ENCODE data around the gene GRK1. TPM values are rescaled to one million over a fixed set of nuclear protein-coding genes. Genes with fewer than 3 reads are reported as not detected.
"Not testable (repeated sequence)": the region's sequence is repeated elsewhere in the genome, so short reads cannot be mapped to it uniquely, and the experiment has no call there.

Gene GRK1
- total RNA-seq, 1 experiment from 2014 or later: not detected

DNA sequence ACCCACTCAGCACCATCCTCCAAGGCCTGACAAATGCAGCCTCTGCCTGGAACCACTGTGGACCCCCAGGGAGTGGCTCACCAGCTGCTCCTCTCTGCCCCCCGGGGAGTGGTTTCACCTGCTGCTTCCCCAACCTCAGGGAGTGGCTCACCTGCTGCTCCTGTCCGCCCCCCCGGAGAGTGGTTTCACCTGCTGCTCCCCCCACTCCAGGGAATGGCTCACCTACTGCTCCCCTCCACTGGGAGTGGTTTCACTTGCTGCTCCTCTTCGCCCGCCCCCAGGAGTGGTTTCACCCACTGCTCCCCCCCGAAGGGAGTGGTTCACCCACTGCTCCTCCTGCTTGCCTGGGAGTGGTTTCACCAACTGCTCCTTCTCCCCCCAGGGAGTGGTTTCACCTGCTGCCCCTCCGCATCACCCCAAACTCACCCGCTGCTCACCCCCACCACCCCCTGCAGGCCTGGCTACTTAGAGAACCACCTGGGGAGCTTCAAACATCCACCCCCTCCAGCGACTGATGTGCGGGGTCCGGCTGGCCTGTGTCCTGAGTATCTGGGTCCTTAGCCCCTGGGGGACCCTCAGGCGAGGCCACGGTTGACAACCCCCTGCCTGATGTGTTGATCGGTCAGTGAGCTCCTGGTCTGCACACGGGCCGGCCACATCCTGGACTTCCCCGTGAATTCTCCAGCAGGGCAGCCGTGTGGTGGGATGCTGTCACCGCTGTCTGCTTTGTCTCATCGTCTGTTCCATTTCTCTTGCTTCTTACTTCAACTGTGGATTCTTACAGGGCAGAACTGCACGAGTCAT is 77.4 kb downstream of the GRK1 start:
- ChIA-PET POLR2A (ENCODE audit: unreplicated experiment) (no interaction called here), CTCF (no interaction called here)
- no peaks in the 10 kb centered on the region for H3K36me3 ChIP-seq (ENCODE audit: low read depth)
- no peaks in the 10 kb centered on the region for H3K79me2 ChIP-seq (ENCODE audit: low read depth)
- peaks cover 35% of the 10 kb centered on the region for H3K27me3 ChIP-seq (ENCODE audit: insufficient read depth, low read depth)
- H3K4me2 ChIP-seq: no peak overlapping the region
- no peak overlapping the region for H3K27ac ChIP-seq
- H2AFZ ChIP-seq: no peak overlapping the region
- no peaks in the 10 kb centered on the region for H4K20me1 ChIP-seq (ENCODE audit: insufficient read depth)
- H3F3A ChIP-seq (ENCODE audit: insufficient read depth, low read depth): peaks cover 17% of the 10 kb centered on the region
- no TSS peak for BruUV-seq (replicated peaks)
- TF ChIP-seq CTCF (conservative IDR thresholded peaks at IDR 0.05): no peak
- TF ChIP-seq EZH2 (IDR thresholded peaks at IDR 0.05; ENCODE audit: low read depth): no peak
- H3K4me1 ChIP-seq (replicated peaks; ENCODE audit: insufficient read depth): peaks cover 16% of the 10 kb centered on the region
- no peaks in the 10 kb centered on the region for H3K9me2 ChIP-seq (ENCODE audit: insufficient read depth)
- intact Hi-C loops (cut with micrococcal nuclease; ENCODE audit: unreplicated experiment): no loop called here
- no peak for DNase-seq
- H3K9me3 ChIP-seq (ENCODE audit: insufficient read depth, low read depth): no peaks in the 10 kb centered on the region
- no peak overlapping the region for H3K4me3 ChIP-seq

GRCh38 chr13:113745059-113745458 is 78.0 kb downstream of the GRK1 start:
- no peaks in the 10 kb centered on the region for H3K36me3 ChIP-seq (ENCODE audit: low read depth)
- peaks cover 34% of the 10 kb centered on the region for H3K27me3 ChIP-seq (ENCODE audit: insufficient read depth, low read depth)
- intact Hi-C loops (cut with micrococcal nuclease; ENCODE audit: unreplicated experiment): no loop called here
- peaks cover 16% of the 10 kb centered on the region for H3K4me1 ChIP-seq (replicated peaks; ENCODE audit: insufficient read depth)
- H3F3A ChIP-seq (ENCODE audit: insufficient read depth, low read depth): peaks cover 18% of the 10 kb centered on the region
- DNase-seq: no peak
- no peak overlapping the region for H3K4me3 ChIP-seq
- POLR2A ChIA-PET (ENCODE audit: unreplicated experiment): no interaction called here
- no peak overlapping the region for H3K27ac ChIP-seq
- no peak for TF ChIP-seq EZH2 (IDR thresholded peaks at IDR 0.05; ENCODE audit: low read depth)
- BruUV-seq (replicated peaks): no TSS peak
- H3K9me3 ChIP-seq (ENCODE audit: insufficient read depth, low read depth): no peaks in the 10 kb centered on the region
- no peak overlapping the region for H2AFZ ChIP-seq
- no peaks in the 10 kb centered on the region for H4K20me1 ChIP-seq (ENCODE audit: insufficient read depth)
- H3K9me2 ChIP-seq (ENCODE audit: insufficient read depth): no peaks in the 10 kb centered on the region
- no peak overlapping the region for H3K4me2 ChIP-seq
- CTCF ChIA-PET: no interaction called here
- H3K79me2 ChIP-seq (ENCODE audit: low read depth): no peaks in the 10 kb centered on the region

DNA sequence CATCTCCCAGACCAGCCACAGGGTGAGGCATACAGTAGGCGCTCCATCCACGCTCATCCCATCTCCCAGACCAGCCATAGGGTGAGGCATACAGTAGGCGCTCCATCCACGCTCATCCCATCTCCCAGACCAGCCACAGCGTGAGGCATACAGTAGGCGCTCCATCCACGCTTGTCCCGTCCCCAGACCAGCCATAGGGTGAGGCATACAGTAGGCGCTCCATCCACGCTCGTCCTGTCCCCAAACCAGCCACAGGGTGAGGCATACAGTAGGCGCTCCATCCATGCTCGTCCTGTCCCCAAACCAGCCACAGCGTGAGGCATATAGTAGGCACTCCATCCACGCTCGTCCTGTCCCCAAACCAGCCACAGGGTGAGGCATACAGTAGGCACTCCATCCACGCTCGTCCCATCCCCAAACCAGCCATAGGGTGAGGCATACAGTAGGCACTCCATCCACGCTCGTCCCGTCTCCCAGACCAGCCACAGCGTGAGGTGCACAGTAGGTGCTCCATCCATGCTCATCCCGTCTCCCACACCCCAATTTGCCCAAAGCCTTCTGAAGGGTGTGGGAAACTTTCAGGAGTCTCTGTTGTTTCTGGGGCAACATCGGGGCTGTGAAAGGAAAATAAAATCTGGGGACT is 78.6 kb downstream of the GRK1 start:
- H3K36me3 ChIP-seq (ENCODE audit: low read depth); H4K20me1 ChIP-seq (ENCODE audit: insufficient read depth); H3K9me3 ChIP-seq (ENCODE audit: insufficient read depth, low read depth); H3K79me2 ChIP-seq (ENCODE audit: low read depth); BruUV-seq (replicated peaks); POLR2A ChIA-PET (ENCODE audit: unreplicated experiment); intact Hi-C loops (cut with micrococcal nuclease; ENCODE audit: unreplicated experiment); DNase-seq; H3K4me3 ChIP-seq; H3K27ac ChIP-seq; CTCF ChIA-PET; H3K4me2 ChIP-seq; H3K9me2 ChIP-seq (ENCODE audit: insufficient read depth); H2AFZ ChIP-seq: not testable (repeated sequence)
- Histone ChIP-seq H3K4me1 (replicated peaks; ENCODE audit: insufficient read depth) (peaks cover 16% of the 10 kb centered on the region), H3F3A (ENCODE audit: insufficient read depth, low read depth) (peaks cover 24% of the 10 kb centered on the region), H3K27me3 (ENCODE audit: insufficient read depth, low read depth) (peaks cover 31% of the 10 kb centered on the region)

DNA sequence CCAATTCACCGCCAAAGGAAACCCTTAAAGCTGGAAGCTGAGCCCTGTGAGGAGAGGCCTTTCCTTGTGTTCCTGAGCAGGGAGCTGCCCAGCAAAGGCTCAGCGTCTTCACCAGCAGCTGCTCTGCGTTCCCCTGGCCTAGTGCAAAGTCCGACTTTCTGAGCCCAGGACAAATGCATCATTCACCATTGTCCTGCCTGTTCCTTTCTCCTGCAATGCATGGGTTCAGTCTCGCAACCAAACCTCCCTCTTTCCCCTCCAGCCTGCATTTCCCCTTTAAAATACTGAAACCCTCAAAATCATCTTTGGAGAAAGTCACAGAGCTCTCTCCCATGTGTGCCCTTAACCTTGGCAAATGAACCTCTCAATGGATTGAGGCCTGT is 79.1 kb downstream of the GRK1 start:
- H3K79me2 ChIP-seq (ENCODE audit: low read depth): no peaks in the 10 kb centered on the region
- peaks cover 16% of the 10 kb centered on the region for H3K4me1 ChIP-seq (replicated peaks; ENCODE audit: insufficient read depth)
- H3K4me2 ChIP-seq: no peak overlapping the region
- intact Hi-C loops (cut with micrococcal nuclease; ENCODE audit: unreplicated experiment): no loop called here
- no peaks in the 10 kb centered on the region for H3K36me3 ChIP-seq (ENCODE audit: low read depth)
- H3K27me3 ChIP-seq (ENCODE audit: insufficient read depth, low read depth): peaks cover 29% of the 10 kb centered on the region
- DNase-seq: no peak
- H2AFZ ChIP-seq: no peak overlapping the region
- H3K27ac ChIP-seq: no peak overlapping the region
- H4K20me1 ChIP-seq (ENCODE audit: insufficient read depth): no peaks in the 10 kb centered on the region
- no peaks in the 10 kb centered on the region for H3K9me3 ChIP-seq (ENCODE audit: insufficient read depth, low read depth)
- POLR2A ChIA-PET (ENCODE audit: unreplicated experiment): no interaction called here
- BruUV-seq (replicated peaks): no TSS peak
- H3F3A ChIP-seq (ENCODE audit: insufficient read depth, low read depth): peaks cover 29% of the 10 kb centered on the region
- no peak for TF ChIP-seq CTCF (conservative IDR thresholded peaks at IDR 0.05)
- no peak for TF ChIP-seq EZH2 (IDR thresholded peaks at IDR 0.05; ENCODE audit: low read depth)
- CTCF ChIA-PET: no interaction called here
- no peak overlapping the region for H3K4me3 ChIP-seq
- H3K9me2 ChIP-seq (ENCODE audit: insufficient read depth): no peaks in the 10 kb centered on the region
